GM23248 (cell line): ENCODE measurements around the gene PCED1B. TPM values are rescaled to one million over a fixed set of nuclear protein-coding genes. Genes with fewer than 3 reads are reported as not detected.

ENCODE experiments used
- DNase-seq: peaks from one replicate; pipeline ENCODE4 v3.0.0-alpha.2; 2015
- H2AFZ ChIP-seq: fragments of 200-600 bp; sonication (generic); 2 replicates; pipeline ENCODE4 v1.6.1; 2016; ENCODE audit warnings: antibody characterized with exemption
- H3F3A ChIP-seq: fragments of 200-600 bp; sonication (generic); 2 replicates; pipeline ENCODE4 v1.6.1; 2016; ENCODE audit warnings: mild to moderate bottlenecking, antibody characterized with exemption, mixed run types; ENCODE audit not compliant: insufficient read depth
- H3K27ac ChIP-seq: fragments of 200-600 bp; sonication (generic); 2 replicates; pipeline ENCODE4 v1.5.1; 2016; ENCODE audit warnings: mild to moderate bottlenecking
- H3K27me3 ChIP-seq: fragments of 200-600 bp; sonication (generic); replicated peaks from 2 replicates; pipeline ENCODE4 v1.6.1; 2016; ENCODE audit warnings: mild to moderate bottlenecking; ENCODE audit not compliant: insufficient read depth
- H3K36me3 ChIP-seq: fragments of 200-600 bp; sonication (generic); 2 replicates; pipeline ENCODE4 v1.6.1; 2016; ENCODE audit warnings: low read depth, mild to moderate bottlenecking
- H3K4me1 ChIP-seq: fragments of 200-600 bp; sonication (generic); 2 replicates; pipeline ENCODE4 v1.6.1; 2016; ENCODE audit warnings: mild to moderate bottlenecking; ENCODE audit not compliant: insufficient read depth
- H3K4me2 ChIP-seq: fragments of 200-600 bp; sonication (generic); one replicate; pipeline ENCODE4 v1.6.1; 2016; ENCODE audit warnings: mild to moderate bottlenecking; ENCODE audit not compliant: unreplicated experiment
- H3K4me3 ChIP-seq: fragments of 200-600 bp; sonication (generic); 2 replicates; pipeline ENCODE4 v1.5.1; 2016; ENCODE audit warnings: mild to moderate bottlenecking
- H3K79me2 ChIP-seq: fragments of 200-600 bp; sonication (generic); 2 replicates; pipeline ENCODE4 v1.6.1; 2016; ENCODE audit warnings: mild to moderate bottlenecking; ENCODE audit not compliant: insufficient read depth
- H3K9ac ChIP-seq: fragments of 200-600 bp; sonication (generic); 2 replicates; pipeline ENCODE4 v1.6.1; 2016; ENCODE audit warnings: mild to moderate bottlenecking
- H3K9me2 ChIP-seq: fragments of 200-600 bp; sonication (generic); 2 replicates; pipeline ENCODE4 v1.6.1; 2016; ENCODE audit warnings: mixed run types, mild to moderate bottlenecking, moderate library complexity; ENCODE audit not compliant: insufficient read depth
- H3K9me3 ChIP-seq: fragments of 200-600 bp; sonication (generic); one replicate; pipeline ENCODE4 v1.6.1; 2017; ENCODE audit warnings: low read depth
- H4K20me1 ChIP-seq: fragments of 200-600 bp; sonication (generic); 2 replicates; pipeline ENCODE4 v1.6.0; 2016; ENCODE audit not compliant: insufficient read depth
- EZH2 ChIP-seq: fragments of 200-600 bp; sonication (generic); IDR thresholded peaks from 2 replicates; pipeline ENCODE4 v1.6.1; 2018; ENCODE audit warnings: antibody characterized with exemption, mild to moderate bottlenecking; ENCODE audit not compliant: insufficient read depth, poor library complexity, severe bottlenecking
- EZH2phosphoT487 ChIP-seq: fragments of 200-600 bp; sonication (generic); IDR thresholded peaks from 2 replicates; pipeline ENCODE4 v1.6.1; 2018; ENCODE audit warnings: antibody characterized with exemption, moderate library complexity, mild to moderate bottlenecking, low read depth; ENCODE audit not compliant: insufficient read depth
- WGBS, 2 experiments: methylation state at CpG; one replicate each; pipeline ENCODE4 v1.1.6; 2015 to 2017; ENCODE audit warnings: low lambda C conversion rate in 2 of 2, low coverage in 1 of 2; ENCODE audit errors: missing lambda C conversion rate in 2 of 2; 5-methylcytosine and 5-hydroxymethylcytosine counted together
- in situ Hi-C: fragments of 300-500 bp; cut with MboI; formaldehyde crosslinking; loops from 2 replicates; pipeline ENCODE4 v1.15.0; 2020
- polyA plus RNA-seq: library from polyadenylated mRNA; unstranded; fragments of >200 nt; fragmentation: Nextera tagmentation; extraction: Ambion mirVana; gene quantifications from 2 replicates; pipeline ENCODE4 v1.2.1, GENCODE V29; 2016
- total RNA-seq: library from RNA; depleted of rRNA; stranded (reverse); fragments of >200 nt; shearing (Covaris generic); gene quantifications from 2 replicates; pipeline ENCODE4 v1.2.3, GENCODE V29; 2014

The PCED1B gene
- total and polyA plus RNA-seq, 2 experiments from 2014 or later: 3.5 to 3.6 TPM

DNA sequence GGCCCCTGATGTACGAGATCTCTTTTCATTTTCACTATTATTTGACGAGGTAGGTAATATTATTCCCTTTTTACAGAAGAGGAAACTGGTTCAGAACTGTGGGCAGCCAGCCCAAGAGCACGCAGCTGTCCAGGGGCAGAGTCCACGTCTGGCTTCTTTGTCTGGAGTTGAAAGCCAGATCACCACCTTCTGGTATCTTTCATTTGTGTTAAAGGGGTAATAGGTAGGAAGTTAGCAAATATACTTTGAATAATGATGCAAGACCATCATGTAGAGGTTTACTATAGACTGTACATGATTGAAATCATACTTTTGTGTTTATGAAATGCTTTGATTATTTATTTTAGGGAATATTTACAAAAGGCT is 144.4 kb downstream of the PCED1B start:
- H3K4me1 ChIP-seq: peaks cover 6% of the 10 kb centered on the region; the same call in 1 of the 2 replicates
- H3K9ac ChIP-seq: no peak overlapping the region
- no peak overlapping the region for H3K4me3 ChIP-seq
- peak overlapping the region; percentile 18; the same call in 1 of the 2 replicates for H2AFZ ChIP-seq
- H3K9me2 ChIP-seq: no peaks in the 10 kb centered on the region
- no peak for TF ChIP-seq EZH2
- TF ChIP-seq EZH2phosphoT487: no peak
- H3F3A ChIP-seq: peaks cover 7% of the 10 kb centered on the region
- in situ Hi-C loops: no loop called here
- H3K79me2 ChIP-seq: no peaks in the 10 kb centered on the region
- H3K4me2 ChIP-seq: no peak overlapping the region
- no peak for DNase-seq
- H4K20me1 ChIP-seq: no peaks in the 10 kb centered on the region
- WGBS, 2 experiments: 79 to 83% methylated on average over 4 of the region's 4 CpGs
- H3K27ac ChIP-seq: no peak overlapping the region
- no peaks in the 10 kb centered on the region for H3K9me3 ChIP-seq
- no peaks in the 10 kb centered on the region for H3K36me3 ChIP-seq
- H3K27me3 ChIP-seq: no peaks in the 10 kb centered on the region

DNA sequence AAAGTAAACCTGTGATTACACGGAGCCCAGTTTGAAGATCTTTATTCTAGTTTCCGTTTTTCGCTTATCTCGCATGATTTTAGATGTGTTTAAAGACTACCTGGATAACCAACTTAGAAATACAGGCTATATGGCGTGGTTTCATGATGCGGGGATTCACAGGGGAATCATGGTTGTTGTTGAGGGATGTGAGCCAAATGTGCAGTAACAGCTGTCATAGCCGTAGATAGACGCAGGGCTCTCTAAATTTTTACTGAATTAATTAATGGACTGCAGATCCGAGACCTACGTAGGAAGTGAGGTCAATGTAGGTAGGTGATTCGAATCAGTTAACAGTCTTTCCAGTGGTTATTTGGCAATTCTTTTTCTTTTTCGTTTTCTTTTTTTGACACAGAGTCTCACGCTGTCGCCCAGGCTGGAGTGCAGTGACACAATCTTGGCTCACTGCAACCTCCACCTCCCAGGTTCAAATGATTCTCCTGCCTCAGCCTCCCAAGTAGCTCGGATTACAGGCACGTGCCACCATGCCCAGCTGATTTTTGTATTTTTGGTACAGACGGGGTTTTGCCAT is 145.2 kb downstream of the PCED1B start:
- no peak overlapping the region for H3K27ac ChIP-seq
- H3K27me3 ChIP-seq: no peaks in the 10 kb centered on the region
- no peaks in the 10 kb centered on the region for H3K9me3 ChIP-seq
- WGBS, 2 experiments: 93 to 95% methylated on average over 17 of the region's 17 CpGs
- no peak overlapping the region for H3K4me3 ChIP-seq
- no peak for DNase-seq
- no peaks in the 10 kb centered on the region for H3K36me3 ChIP-seq
- H3K79me2 ChIP-seq: no peaks in the 10 kb centered on the region
- no peak overlapping the region for H3K9ac ChIP-seq
- no peaks in the 10 kb centered on the region for H3F3A ChIP-seq
- TF ChIP-seq EZH2 (no peak), EZH2phosphoT487 (no peak)
- no peak overlapping the region for H2AFZ ChIP-seq
- no peak overlapping the region for H3K4me2 ChIP-seq
- in situ Hi-C loops: no loop called here
- no peaks in the 10 kb centered on the region for H3K9me2 ChIP-seq
- no peaks in the 10 kb centered on the region for H4K20me1 ChIP-seq
- H3K4me1 ChIP-seq: no peaks in the 10 kb centered on the region

DNA sequence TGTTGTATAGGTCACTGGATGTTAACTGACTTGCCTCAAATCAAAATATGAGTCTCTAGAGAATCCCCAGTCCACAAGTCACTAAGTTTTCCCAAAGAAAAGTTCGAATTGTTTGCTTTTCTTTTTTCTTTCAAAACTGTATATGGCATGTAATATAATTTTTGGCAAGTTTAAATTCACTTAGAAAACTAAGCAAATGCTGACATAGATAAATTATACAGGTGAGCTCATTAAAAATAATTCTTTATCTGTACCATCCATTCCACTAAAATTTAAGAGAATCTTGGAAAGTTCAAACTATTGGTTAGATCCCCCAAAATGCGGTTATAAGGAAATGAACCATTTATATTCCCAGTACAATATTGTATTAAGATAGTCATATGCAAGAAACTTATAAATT is 145.9 kb downstream of the PCED1B start:
- Histone ChIP-seq H3K79me2 (no peaks in the 10 kb centered on the region), H3K4me3 (no peak overlapping the region), H2AFZ (no peak overlapping the region), H3K4me2 (no peak overlapping the region), H3K9me2 (no peaks in the 10 kb centered on the region), H4K20me1 (no peaks in the 10 kb centered on the region), H3K27me3 (no peaks in the 10 kb centered on the region), H3K27ac (no peak overlapping the region), H3K9me3 (no peaks in the 10 kb centered on the region), H3K4me1 (no peaks in the 10 kb centered on the region), H3K9ac (no peak overlapping the region), H3K36me3 (no peaks in the 10 kb centered on the region), H3F3A (no peaks in the 10 kb centered on the region)
- 72 to 77% methylated on average over 2 of the region's 2 CpGs for WGBS, 2 experiments
- DNase-seq: no peak
- no peak for TF ChIP-seq EZH2
- in situ Hi-C loops: no loop called here

DNA sequence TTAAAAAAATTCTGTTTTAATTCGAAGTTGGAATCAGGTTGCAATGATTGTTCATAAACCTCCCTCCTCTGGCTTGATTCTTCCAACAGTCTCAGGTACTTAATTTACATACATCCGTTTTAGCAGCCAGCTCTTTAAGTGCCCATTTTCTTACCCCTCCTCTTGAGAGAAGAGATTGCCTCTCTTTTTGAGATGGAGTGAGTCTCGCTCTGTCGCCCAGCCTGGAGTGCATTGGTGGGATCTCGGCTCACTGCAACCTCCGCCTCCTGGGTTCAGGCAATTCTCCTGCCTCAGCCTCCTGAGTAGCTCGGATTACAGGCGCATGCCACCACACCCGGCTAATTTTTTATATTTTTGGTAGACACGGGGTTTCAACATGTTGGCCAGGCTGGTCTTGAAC is 146.8 kb downstream of the PCED1B start:
- DNase-seq: no peak
- TF ChIP-seq EZH2 (no peak), EZH2phosphoT487 (no peak)
- H4K20me1 ChIP-seq: no peaks in the 10 kb centered on the region
- H3K9ac ChIP-seq: no peak overlapping the region
- no peak overlapping the region for H3K27ac ChIP-seq
- no peaks in the 10 kb centered on the region for H3K9me3 ChIP-seq
- H3K79me2 ChIP-seq: no peaks in the 10 kb centered on the region
- no peak overlapping the region for H2AFZ ChIP-seq
- 91 to 95% methylated on average over 10 of the region's 10 CpGs for WGBS, 2 experiments
- H3K9me2 ChIP-seq: no peaks in the 10 kb centered on the region
- H3K4me3 ChIP-seq: no peak overlapping the region
- H3K36me3 ChIP-seq: no peaks in the 10 kb centered on the region
- no peaks in the 10 kb centered on the region for H3K27me3 ChIP-seq
- H3F3A ChIP-seq: no peaks in the 10 kb centered on the region
- in situ Hi-C loops: no loop called here
- H3K4me1 ChIP-seq: no peaks in the 10 kb centered on the region
- H3K4me2 ChIP-seq: no peak overlapping the region

DNA sequence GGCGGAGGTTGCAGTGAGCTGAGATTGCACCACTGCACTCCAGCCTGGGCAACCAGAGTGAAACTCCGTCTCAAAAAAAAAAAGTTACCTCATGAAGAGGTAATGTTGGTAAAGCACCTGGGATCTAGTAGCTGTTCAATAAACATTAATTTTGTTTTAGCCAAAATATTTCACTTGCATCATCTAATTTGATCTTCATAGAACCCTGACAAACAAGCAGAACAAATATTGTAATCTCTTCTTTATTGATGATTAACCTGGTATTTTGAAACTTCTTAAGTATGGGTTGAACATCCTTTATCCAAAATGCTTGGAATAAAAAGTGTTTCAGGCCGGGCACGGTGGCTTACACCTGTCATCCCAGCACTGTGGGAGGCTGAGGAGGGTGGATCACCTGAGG is 149.4 kb downstream of the PCED1B start:
- H3K79me2 ChIP-seq: no peaks in the 10 kb centered on the region
- no peaks in the 10 kb centered on the region for H3K9me2 ChIP-seq
- no peaks in the 10 kb centered on the region for H3K4me1 ChIP-seq
- H3F3A ChIP-seq: no peaks in the 10 kb centered on the region
- no peak overlapping the region for H3K4me2 ChIP-seq
- no peak overlapping the region for H3K9ac ChIP-seq
- 94 to 98% methylated on average over 4 of the region's 4 CpGs for WGBS, 2 experiments
- DNase-seq: no peak
- no peaks in the 10 kb centered on the region for H3K36me3 ChIP-seq
- no peak overlapping the region for H3K4me3 ChIP-seq
- H3K27ac ChIP-seq: no peak overlapping the region
- no peaks in the 10 kb centered on the region for H4K20me1 ChIP-seq
- no peaks in the 10 kb centered on the region for H3K9me3 ChIP-seq
- in situ Hi-C loops: no loop called here
- TF ChIP-seq EZH2phosphoT487 (no peak), EZH2 (no peak)
- no peak overlapping the region for H2AFZ ChIP-seq
- no peaks in the 10 kb centered on the region for H3K27me3 ChIP-seq
